Tibial nerve (tissue), 4 donors: ENCODE data around the gene HDHD3. TPM values are rescaled to one million over a fixed set of nuclear protein-coding genes. Genes with fewer than 3 reads are reported as not detected.

Source experiments
- DNase-seq, 2 donors: peaks; one replicate each; pipeline ENCODE4 v3.0.0-alpha.2; 2019; ENCODE audit warnings: low spot score in 2 of 2
- H3K27ac ChIP-seq, 4 donors: fragments of 200-600 bp; sonication (generic) in 3 of 4; one replicate each; pipeline ENCODE4 v1.5.1; 2017 to 2019; ENCODE audit warnings: mild to moderate bottlenecking in 1 of 4
- H3K27me3 ChIP-seq, 2 donors: fragments of 200-600 bp; sonication (generic) in 1 of 2; one replicate each; pipeline versions ENCODE4 v1.5.1 to v1.6.0; 2017 to 2019
- H3K36me3 ChIP-seq, 3 donors: fragments of 200-600 bp; sonication (generic); one replicate each; pipeline ENCODE4 v1.5.1; 2018 to 2019
- H3K4me1 ChIP-seq, 4 donors: fragments of 200-600 bp; sonication (generic) in 3 of 4; one replicate each; pipeline ENCODE4 v1.5.1; 2017 to 2019
- H3K4me3 ChIP-seq, 4 donors: fragments of 200-600 bp; sonication (generic) in 3 of 4; one replicate each; pipeline ENCODE4 v1.5.1; 2017 to 2019; ENCODE audit warnings: mild to moderate bottlenecking in 1 of 4, moderate library complexity in 1 of 4
- H3K9me3 ChIP-seq, 4 donors: fragments of 200-600 bp; sonication (generic) in 3 of 4; one replicate each; pipeline ENCODE4 v1.5.1; 2017 to 2019
- EP300 ChIP-seq, 2 donors: sonication (generic); formaldehyde crosslinking; IDR thresholded peaks; one replicate each; pipeline ENCODE4 v1.6.1; 2017; ENCODE audit warnings: antibody characterized with exemption in 2 of 2, mild to moderate bottlenecking in 1 of 2
- POLR2A ChIP-seq, 2 donors: fragments of 450-650 bp; IDR thresholded peaks; one replicate each; pipeline ENCODE4 v1.6.1; 2017; ENCODE audit warnings: antibody characterized with exemption in 2 of 2, mild to moderate bottlenecking in 2 of 2, moderate library complexity in 2 of 2
- WGBS, 2 donors: methylation state at CpG; one replicate each; pipeline ENCODE4 v1.1.5; 2018; 5-methylcytosine and 5-hydroxymethylcytosine counted together
- total RNA-seq, 4 donors: library from RNA; depleted of rRNA; stranded (reverse); fragments of >200 nt; gene quantifications; one replicate each; pipeline ENCODE4 v1.1.0, GENCODE V29; 2016
- TF ChIP-seq, protein P1 (sequence below), 5 experiments: fragments of 200-600 bp in 3 of 5; fragments of 450-650 bp in 2 of 5; sonication (generic) in 3 of 5; IDR thresholded peaks; one replicate each; pipeline ENCODE4 v1.5.1; 2016 to 2019; ENCODE audit warnings: antibody characterized with exemption in 5 of 5, mild to moderate bottlenecking in 3 of 5, moderate library complexity in 2 of 5

Gene HDHD3
- total RNA-seq, 4 donors from 2014 or later, result 19.7 to 53.5 (median 25.7) TPM

DNA sequence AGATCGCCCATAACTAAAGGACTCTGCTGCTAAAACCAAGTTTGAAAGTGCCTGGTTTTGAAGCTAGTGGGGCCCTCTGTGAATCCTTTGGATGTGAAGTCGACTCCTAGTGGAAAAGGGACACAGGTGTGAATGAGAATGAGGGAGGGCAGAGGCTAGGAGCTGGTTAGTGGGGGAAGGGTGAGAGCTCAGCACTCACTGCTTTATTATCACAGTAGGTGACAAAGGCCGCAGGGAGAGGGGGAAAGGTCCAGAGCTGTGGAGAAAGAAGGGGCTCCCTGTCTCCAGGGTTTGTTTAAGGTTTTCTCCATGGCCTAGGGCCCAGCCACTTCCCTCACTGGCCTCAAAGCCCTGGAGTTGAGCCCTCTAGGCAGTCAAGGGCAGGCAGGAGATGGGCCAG, 3.5 kb downstream of the HDHD3 start:
- TF ChIP-seq EP300 (IDR thresholded peaks at IDR 0.05), result no peak
- TF ChIP-seq, protein P1, sequence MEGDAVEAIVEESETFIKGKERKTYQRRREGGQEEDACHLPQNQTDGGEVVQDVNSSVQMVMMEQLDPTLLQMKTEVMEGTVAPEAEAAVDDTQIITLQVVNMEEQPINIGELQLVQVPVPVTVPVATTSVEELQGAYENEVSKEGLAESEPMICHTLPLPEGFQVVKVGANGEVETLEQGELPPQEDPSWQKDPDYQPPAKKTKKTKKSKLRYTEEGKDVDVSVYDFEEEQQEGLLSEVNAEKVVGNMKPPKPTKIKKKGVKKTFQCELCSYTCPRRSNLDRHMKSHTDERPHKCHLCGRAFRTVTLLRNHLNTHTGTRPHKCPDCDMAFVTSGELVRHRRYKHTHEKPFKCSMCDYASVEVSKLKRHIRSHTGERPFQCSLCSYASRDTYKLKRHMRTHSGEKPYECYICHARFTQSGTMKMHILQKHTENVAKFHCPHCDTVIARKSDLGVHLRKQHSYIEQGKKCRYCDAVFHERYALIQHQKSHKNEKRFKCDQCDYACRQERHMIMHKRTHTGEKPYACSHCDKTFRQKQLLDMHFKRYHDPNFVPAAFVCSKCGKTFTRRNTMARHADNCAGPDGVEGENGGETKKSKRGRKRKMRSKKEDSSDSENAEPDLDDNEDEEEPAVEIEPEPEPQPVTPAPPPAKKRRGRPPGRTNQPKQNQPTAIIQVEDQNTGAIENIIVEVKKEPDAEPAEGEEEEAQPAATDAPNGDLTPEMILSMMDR (IDR thresholded peaks at IDR 0.05), result no peak
- no peak for TF ChIP-seq POLR2A (IDR thresholded peaks at IDR 0.05)
- 59 to 70% methylated on average over 3 of the region's 3 CpGs for WGBS, 2 donors

GRCh38 chr9:113372059-113372458, 4.7 kb downstream of the HDHD3 start:
- no peak for TF ChIP-seq EP300 (IDR thresholded peaks at IDR 0.05)
- Histone ChIP-seq H3K4me3 (no peak overlapping the region), H3K36me3 (peaks cover 0 to 27% (median 9%) of the 10 kb centered on the region in 3 donors), H3K27me3 (no peaks in the 10 kb centered on the region), H3K9me3 (no peaks in the 10 kb centered on the region), H3K27ac (no peak overlapping the region), H3K4me1 (peaks cover 0 to 12% (median 7%) of the 10 kb centered on the region in 4 donors)
- DNase-seq, result no peak
- WGBS, 2 donors, result 84% methylated on average over 5 of the region's 5 CpGs

More for the DNA sequence above, 3.5 kb downstream of the HDHD3 start:
- DNase-seq, result no peak
- H3K4me3 ChIP-seq, result no peak overlapping the region
- no peaks in the 10 kb centered on the region for H3K9me3 ChIP-seq
- H3K27me3 ChIP-seq, result no peaks in the 10 kb centered on the region
- peaks cover 0 to 12% (median 7%) of the 10 kb centered on the region in 4 donors for H3K4me1 ChIP-seq
- H3K27ac ChIP-seq, result no peak overlapping the region
- H3K36me3 ChIP-seq, result peaks cover 0 to 27% (median 9%) of the 10 kb centered on the region in 3 donors

GRCh38 chr9:113370806-113371325, 5.9 kb downstream of the HDHD3 start:
- peaks cover 0 to 6% (median 4%) of the 10 kb centered on the region in 4 donors for H3K4me1 ChIP-seq
- TF ChIP-seq, protein P1 (IDR thresholded peaks at IDR 0.05), result no peak
- TF ChIP-seq POLR2A (IDR thresholded peaks at IDR 0.05) (no peak), EP300 (IDR thresholded peaks at IDR 0.05) (no peak)
- no peaks in the 10 kb centered on the region for H3K9me3 ChIP-seq
- H3K27ac ChIP-seq, result no peak overlapping the region
- no peak overlapping the region for H3K4me3 ChIP-seq
- DNase-seq, result no peak
- H3K27me3 ChIP-seq, result no peaks in the 10 kb centered on the region
- WGBS, 2 donors, result 83 to 85% methylated on average over 6 to 8 of the region's 8 CpGs
- H3K36me3 ChIP-seq, result peaks cover 0 to 27% (median 9%) of the 10 kb centered on the region in 3 donors

DNA sequence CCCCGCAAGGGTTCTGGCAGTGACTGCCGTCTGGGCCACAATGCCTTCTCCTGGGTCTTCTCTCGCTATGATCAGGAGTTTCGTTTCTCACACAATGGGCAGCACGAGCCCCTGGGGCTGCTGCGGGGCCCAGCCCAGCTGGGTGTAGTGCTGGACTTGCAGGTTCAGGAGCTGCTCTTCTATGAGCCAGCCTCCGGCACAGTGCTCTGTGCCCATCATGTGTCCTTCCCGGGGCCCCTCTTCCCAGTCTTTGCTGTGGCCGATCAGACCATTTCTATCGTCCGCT, 7.0 kb downstream of the HDHD3 start:
- Histone ChIP-seq H3K4me1 (no peaks in the 10 kb centered on the region), H3K4me3 (no peak overlapping the region), H3K27me3 (no peaks in the 10 kb centered on the region), H3K9me3 (no peaks in the 10 kb centered on the region), H3K27ac (no peak overlapping the region), H3K36me3 (peaks cover 0 to 24% (median 9%) of the 10 kb centered on the region in 3 donors)
- DNase-seq, result no peak
- 78 to 79% methylated on average over 9 to 11 of the region's 11 CpGs for WGBS, 2 donors
- TF ChIP-seq, protein P1 (IDR thresholded peaks at IDR 0.05), result no peak

DNA sequence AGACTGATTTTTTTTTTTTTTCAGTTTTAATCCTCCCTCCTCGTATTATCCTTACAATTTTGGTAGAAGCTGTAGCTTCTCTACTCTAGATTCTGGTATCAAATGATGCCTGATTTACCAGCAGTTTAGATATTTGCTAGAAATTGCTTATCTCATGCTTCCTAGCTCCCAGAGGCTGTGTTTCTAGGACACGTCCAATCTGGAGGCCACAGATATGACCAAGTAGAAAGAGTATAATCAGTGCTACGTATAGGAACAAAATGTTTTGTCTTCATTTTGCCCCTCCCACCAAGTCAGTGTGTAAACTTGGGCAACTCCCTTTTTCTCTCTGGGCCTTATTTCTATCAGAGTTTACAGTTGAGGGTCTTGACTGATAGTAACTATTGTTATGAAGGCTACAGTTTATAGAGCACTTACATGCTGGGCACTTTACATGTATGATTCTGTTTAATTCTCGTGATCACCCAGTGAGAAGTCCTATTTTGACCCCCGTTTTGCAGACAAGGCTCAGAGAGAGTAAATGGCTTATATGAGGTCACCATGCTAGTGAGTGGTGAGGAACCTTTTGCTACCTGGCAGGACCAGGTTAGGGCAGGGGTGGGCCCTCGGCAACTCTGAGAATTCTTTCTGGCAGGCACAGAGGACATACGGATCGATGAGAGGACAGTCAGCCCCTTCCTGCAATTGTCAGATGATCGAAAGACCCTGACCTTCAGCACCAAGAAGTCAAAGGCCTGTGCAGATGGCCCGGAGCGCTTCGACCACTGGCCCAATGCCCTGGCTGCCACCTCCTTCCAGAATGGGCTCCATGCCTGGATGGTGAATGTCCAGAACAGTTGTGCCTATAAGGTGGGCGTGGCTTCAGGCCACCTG, 7.6 kb downstream of the HDHD3 start:
- H3K4me3 ChIP-seq, result no peak overlapping the region
- H3K27ac ChIP-seq, result no peak overlapping the region
- DNase-seq, result no peak
- peaks cover 0 to 18% (median 9%) of the 10 kb centered on the region in 3 donors for H3K36me3 ChIP-seq
- H3K9me3 ChIP-seq, result no peaks in the 10 kb centered on the region
- no peaks in the 10 kb centered on the region for H3K27me3 ChIP-seq
- no peaks in the 10 kb centered on the region for H3K4me1 ChIP-seq
- WGBS, 2 donors, result 77 to 85% methylated on average over 9 to 13 of the region's 13 CpGs
- no peak for TF ChIP-seq POLR2A (IDR thresholded peaks at IDR 0.05)
- no peak for TF ChIP-seq EP300 (IDR thresholded peaks at IDR 0.05)
- TF ChIP-seq, protein P1 (IDR thresholded peaks at IDR 0.05), result no peak
